Tibial nerve (tissue), 4 donors: ENCODE data around the gene TGDS. TPM values are rescaled to one million over a fixed set of nuclear protein-coding genes. Genes with fewer than 3 reads are reported as not detected.

Experiments used
- DNase-seq, 2 donors: peaks; one replicate each; pipeline ENCODE4 v3.0.0-alpha.2; 2019; ENCODE audit warnings: low spot score in 2 of 2
- H3K27ac ChIP-seq, 4 donors: fragments of 200-600 bp; sonication (generic) in 3 of 4; one replicate each; pipeline ENCODE4 v1.5.1; 2017 to 2019; ENCODE audit warnings: mild to moderate bottlenecking in 1 of 4
- H3K27me3 ChIP-seq, 2 donors: fragments of 200-600 bp; sonication (generic) in 1 of 2; one replicate each; pipeline versions ENCODE4 v1.5.1 to v1.6.0; 2017 to 2019
- H3K36me3 ChIP-seq, 3 donors: fragments of 200-600 bp; sonication (generic); one replicate each; pipeline ENCODE4 v1.5.1; 2018 to 2019
- H3K4me1 ChIP-seq, 4 donors: fragments of 200-600 bp; sonication (generic) in 3 of 4; one replicate each; pipeline ENCODE4 v1.5.1; 2017 to 2019
- H3K4me3 ChIP-seq, 4 donors: fragments of 200-600 bp; sonication (generic) in 3 of 4; one replicate each; pipeline ENCODE4 v1.5.1; 2017 to 2019; ENCODE audit warnings: mild to moderate bottlenecking in 1 of 4, moderate library complexity in 1 of 4
- H3K9me3 ChIP-seq, 4 donors: fragments of 200-600 bp; sonication (generic) in 3 of 4; one replicate each; pipeline ENCODE4 v1.5.1; 2017 to 2019
- EP300 ChIP-seq, 2 donors: sonication (generic); formaldehyde crosslinking; IDR thresholded peaks; one replicate each; pipeline ENCODE4 v1.6.1; 2017; ENCODE audit warnings: antibody characterized with exemption in 2 of 2, mild to moderate bottlenecking in 1 of 2
- POLR2A ChIP-seq, 2 donors: fragments of 450-650 bp; IDR thresholded peaks; one replicate each; pipeline ENCODE4 v1.6.1; 2017; ENCODE audit warnings: antibody characterized with exemption in 2 of 2, mild to moderate bottlenecking in 2 of 2, moderate library complexity in 2 of 2
- WGBS, 2 donors: methylation state at CpG; one replicate each; pipeline ENCODE4 v1.1.5; 2018; 5-methylcytosine and 5-hydroxymethylcytosine counted together
- total RNA-seq, 4 donors: library from RNA; depleted of rRNA; stranded (reverse); fragments of >200 nt; gene quantifications; one replicate each; pipeline ENCODE4 v1.1.0, GENCODE V29; 2016
- TF ChIP-seq, protein P1 (sequence below), 5 experiments: fragments of 200-600 bp in 3 of 5; fragments of 450-650 bp in 2 of 5; sonication (generic) in 3 of 5; IDR thresholded peaks; one replicate each; pipeline ENCODE4 v1.5.1; 2016 to 2019; ENCODE audit warnings: antibody characterized with exemption in 5 of 5, mild to moderate bottlenecking in 3 of 5, moderate library complexity in 2 of 5

Gene TGDS
- total RNA-seq, 4 donors from 2014 or later, result 10.2 to 14.2 (median 12.3) TPM

- Histone ChIP-seq H3K9me3 (no peaks in the 10 kb centered on the region), H3K4me1 (peaks cover 0 to 5% (median 0%) of the 10 kb centered on the region in 4 donors), H3K27me3 (no peaks in the 10 kb centered on the region), H3K4me3 (no peak overlapping the region), H3K36me3 (no peaks in the 10 kb centered on the region), H3K27ac (no peak overlapping the region)
- no peak for TF ChIP-seq POLR2A (IDR thresholded peaks at IDR 0.05)
- DNase-seq, result no peak
- 78 to 79% methylated on average over 4 of the region's 4 CpGs for WGBS, 2 donors
Observed at GRCh38 chr13:94553766-94554165, 42.2 kb downstream of the TGDS start.

DNA sequence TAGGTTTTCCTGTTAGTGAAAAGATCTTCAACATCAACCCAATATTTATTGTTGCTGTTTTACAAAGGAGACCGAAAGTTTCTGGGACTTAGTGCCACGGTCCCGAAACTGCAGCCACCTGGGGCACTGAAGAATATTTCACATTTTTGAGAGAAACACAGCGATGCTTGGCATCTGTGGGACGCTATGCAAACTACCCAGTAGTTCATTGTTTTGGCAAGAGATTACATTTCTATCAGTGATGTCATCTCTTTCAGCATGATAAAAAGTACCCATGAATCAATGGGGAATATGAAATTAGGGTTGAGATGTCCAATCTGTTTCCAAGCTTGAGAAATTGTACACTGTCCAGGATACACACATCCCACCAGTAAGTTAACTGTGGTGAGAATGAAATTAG, 43.9 kb downstream of the TGDS start:
- no peaks in the 10 kb centered on the region for H3K27me3 ChIP-seq
- WGBS, 2 donors, result 81 to 84% methylated on average over 5 of the region's 5 CpGs
- H3K9me3 ChIP-seq, result no peaks in the 10 kb centered on the region
- DNase-seq, result no peak
- no peaks in the 10 kb centered on the region for H3K36me3 ChIP-seq
- H3K4me3 ChIP-seq, result no peak overlapping the region
- no peak overlapping the region for H3K27ac ChIP-seq
- peaks cover 0 to 17% (median 9%) of the 10 kb centered on the region in 4 donors for H3K4me1 ChIP-seq
- no peak for TF ChIP-seq EP300 (IDR thresholded peaks at IDR 0.05)
- no peak for TF ChIP-seq POLR2A (IDR thresholded peaks at IDR 0.05)
- TF ChIP-seq, protein P1, sequence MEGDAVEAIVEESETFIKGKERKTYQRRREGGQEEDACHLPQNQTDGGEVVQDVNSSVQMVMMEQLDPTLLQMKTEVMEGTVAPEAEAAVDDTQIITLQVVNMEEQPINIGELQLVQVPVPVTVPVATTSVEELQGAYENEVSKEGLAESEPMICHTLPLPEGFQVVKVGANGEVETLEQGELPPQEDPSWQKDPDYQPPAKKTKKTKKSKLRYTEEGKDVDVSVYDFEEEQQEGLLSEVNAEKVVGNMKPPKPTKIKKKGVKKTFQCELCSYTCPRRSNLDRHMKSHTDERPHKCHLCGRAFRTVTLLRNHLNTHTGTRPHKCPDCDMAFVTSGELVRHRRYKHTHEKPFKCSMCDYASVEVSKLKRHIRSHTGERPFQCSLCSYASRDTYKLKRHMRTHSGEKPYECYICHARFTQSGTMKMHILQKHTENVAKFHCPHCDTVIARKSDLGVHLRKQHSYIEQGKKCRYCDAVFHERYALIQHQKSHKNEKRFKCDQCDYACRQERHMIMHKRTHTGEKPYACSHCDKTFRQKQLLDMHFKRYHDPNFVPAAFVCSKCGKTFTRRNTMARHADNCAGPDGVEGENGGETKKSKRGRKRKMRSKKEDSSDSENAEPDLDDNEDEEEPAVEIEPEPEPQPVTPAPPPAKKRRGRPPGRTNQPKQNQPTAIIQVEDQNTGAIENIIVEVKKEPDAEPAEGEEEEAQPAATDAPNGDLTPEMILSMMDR (IDR thresholded peaks at IDR 0.05), result no peak

DNA sequence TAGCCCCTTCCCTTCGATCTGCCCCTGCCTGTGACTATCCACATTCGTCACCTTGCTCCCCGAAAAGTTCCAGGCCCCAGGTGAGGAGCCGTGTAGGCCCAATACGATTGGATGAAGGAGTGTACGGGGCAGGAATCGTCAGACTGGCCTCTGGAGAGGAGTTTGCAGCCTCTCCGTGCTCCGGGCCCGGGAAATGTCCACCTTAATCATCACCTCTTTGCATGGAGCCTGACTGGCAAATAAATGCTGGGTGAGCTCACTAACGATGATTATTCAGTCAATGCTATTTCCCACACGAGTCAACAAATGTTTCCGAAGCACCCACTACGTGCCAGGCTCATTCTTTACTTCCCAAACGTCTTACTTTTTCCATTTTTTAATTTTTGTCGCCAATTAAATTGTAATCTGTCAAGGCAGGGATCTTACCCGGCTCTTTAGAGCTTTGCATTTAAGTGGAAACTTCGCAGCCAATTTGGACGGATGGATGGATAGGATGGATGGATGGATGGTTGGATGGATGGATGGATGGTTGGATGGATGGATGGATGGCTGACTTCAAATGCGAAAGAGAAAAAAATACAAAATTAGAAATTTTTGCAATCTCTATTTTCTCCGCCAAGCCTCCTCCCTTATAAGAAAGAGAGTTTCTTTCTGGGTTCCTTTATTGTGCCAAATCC, 45.8 kb downstream of the TGDS start:
- TF ChIP-seq EP300 (IDR thresholded peaks at IDR 0.05) (no peak), POLR2A (IDR thresholded peaks at IDR 0.05) (no peak)
- TF ChIP-seq, protein P1 (IDR thresholded peaks at IDR 0.05), result no peak
- H3K9me3 ChIP-seq, result no peaks in the 10 kb centered on the region
- peaks cover 0 to 17% (median 9%) of the 10 kb centered on the region in 4 donors for H3K4me1 ChIP-seq
- WGBS, 2 donors, result 26 to 27% methylated on average over 19 to 21 of the region's 21 CpGs
- H3K27ac ChIP-seq, result peak overlapping the region; percentile 91 to 99 (median 96)
- H3K4me3 ChIP-seq, result peak overlapping the region; percentile 61 to 89 (median 80)
- H3K27me3 ChIP-seq, result no peaks in the 10 kb centered on the region
- peak in 1 of 2 donors; percentile 33 for DNase-seq
- no peaks in the 10 kb centered on the region for H3K36me3 ChIP-seq

GRCh38 chr13:94549232-94550061, 46.5 kb downstream of the TGDS start:
- no peaks in the 10 kb centered on the region for H3K27me3 ChIP-seq
- TF ChIP-seq, protein P1 (IDR thresholded peaks at IDR 0.05), result peak in 2 of 5 experiments; percentile 21 to 51
- TF ChIP-seq POLR2A (IDR thresholded peaks at IDR 0.05) (peak in 1 of 2 donors; percentile 18), EP300 (IDR thresholded peaks at IDR 0.05) (peak in 1 of 2 donors; percentile 66)
- 1% methylated on average over 38 to 66 of the region's 66 CpGs for WGBS, 2 donors
- H3K9me3 ChIP-seq, result no peaks in the 10 kb centered on the region
- peak overlapping the region; percentile 61 to 89 (median 80) for H3K4me3 ChIP-seq
- H3K36me3 ChIP-seq, result no peaks in the 10 kb centered on the region
- H3K27ac ChIP-seq, result peak overlapping the region; percentile 91 to 99 (median 96)
- peak; percentile 94 to 99 for DNase-seq
- H3K4me1 ChIP-seq, result peaks cover 0 to 17% (median 9%) of the 10 kb centered on the region in 4 donors

- Histone ChIP-seq H3K36me3 (no peaks in the 10 kb centered on the region), H3K27me3 (no peaks in the 10 kb centered on the region), H3K27ac (peak overlapping the region; percentile 91 to 99 (median 96)), H3K4me1 (peaks cover 0 to 17% (median 9%) of the 10 kb centered on the region in 4 donors), H3K9me3 (no peaks in the 10 kb centered on the region), H3K4me3 (peak overlapping the region; percentile 61 to 89 (median 80))
- DNase-seq, result peak; percentile 14 to 37
- WGBS, 2 donors, result 4% methylated on average over 16 to 19 of the region's 19 CpGs
- TF ChIP-seq, protein P1 (IDR thresholded peaks at IDR 0.05), result no peak
- no peak for TF ChIP-seq POLR2A (IDR thresholded peaks at IDR 0.05)
- no peak for TF ChIP-seq EP300 (IDR thresholded peaks at IDR 0.05)
Observed at GRCh38 chr13:94548821-94549231, 47.1 kb downstream of the TGDS start.
